Activated B cell treated with CpG ODN at 0.5 μM for 24 hours (primary cell): Measurements from ENCODE around the gene FAH. TPM values are rescaled to one million over a fixed set of nuclear protein-coding genes. Genes with fewer than 3 reads are reported as not detected.

Source experiments
- ATAC-seq: fragments of 200-7000 bp; cut with Tn5 transposase; one replicate; pipeline ENCODE4 v1.10.0; 2021; ENCODE audit warnings: low read depth, mild to moderate bottlenecking, moderate library complexity
- CTCF ChIA-PET: fragments of 350-600 bp; sonication (Branson Sonifier 250); formaldehyde crosslinking; loops from one replicate; lab custom pipeline; 2021; ENCODE audit warnings: antibody characterized with exemption; lab: Charles Lee
- POLR2A ChIA-PET: fragments of 350-600 bp; sonication (Branson Sonifier 250); formaldehyde crosslinking; loops from one replicate; lab custom pipeline; 2021; ENCODE audit warnings: antibody characterized with exemption; lab: Charles Lee
- DNase-seq: peaks from one replicate; pipeline ENCODE4 v3.0.0; 2022
- H3K27ac Mint-ChIP-seq: one replicate; pipeline ENCODE4 v1.8.0; 2020; ENCODE audit warnings: mixed read lengths
- H3K27me3 Mint-ChIP-seq: one replicate; pipeline ENCODE4 v1.8.0; 2021; ENCODE audit warnings: mixed read lengths
- H3K36me3 Mint-ChIP-seq: one replicate; pipeline ENCODE4 v1.8.0; 2021; ENCODE audit warnings: low read depth, mixed read lengths
- H3K4me1 Mint-ChIP-seq: one replicate; pipeline ENCODE4 v1.8.0; 2021; ENCODE audit warnings: mixed read lengths
- H3K4me3 Mint-ChIP-seq: one replicate; pipeline ENCODE4 v1.8.0; 2020; ENCODE audit warnings: mild to moderate bottlenecking, mixed read lengths
- H3K9me3 Mint-ChIP-seq: one replicate; pipeline ENCODE4 v1.8.0; 2020; ENCODE audit warnings: mixed read lengths
- intact Hi-C: fragments of 100-400 bp; cut with micrococcal nuclease; formaldehyde crosslinking; loops from one replicate; pipeline ENCODE4 v1.15.1; 2024
- total RNA-seq: library from RNA; stranded (reverse); gene quantifications from 2 replicates; pipeline ENCODE4 v1.2.3, GENCODE V29; 2022
- TF ChIP-seq, protein P1 (sequence below): fragments of 200-600 bp; IDR thresholded peaks from one replicate; pipeline ENCODE4 v1.8.0; 2022; ENCODE audit warnings: antibody characterized with exemption, mild to moderate bottlenecking

FAH gene
- total RNA-seq, 1 donor from 2014 or later, result 8.6 TPM

DNA sequence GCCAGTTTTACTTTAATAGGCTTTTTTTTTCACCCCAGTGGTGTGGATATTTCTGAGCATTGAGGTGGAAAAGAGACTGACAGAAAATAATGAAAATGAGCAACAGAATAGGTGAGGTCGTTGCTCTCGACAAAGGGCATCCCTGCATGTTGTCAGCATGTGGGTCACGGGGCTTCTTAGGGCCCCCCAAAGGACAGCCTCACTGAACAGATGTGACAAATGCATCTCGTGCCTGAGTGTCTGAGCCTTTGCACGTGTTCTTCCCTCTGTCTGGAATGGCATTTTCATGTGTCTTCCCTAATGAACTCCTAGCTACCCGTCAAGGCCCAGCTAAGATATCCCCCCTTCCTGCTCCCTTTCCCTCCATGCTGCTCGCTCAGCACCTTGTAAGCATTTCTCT lies 31.8 kb downstream of the FAH start:
- ATAC-seq, result no peak
- intact Hi-C loops, result no loop called here
- no peak for DNase-seq
- Mint-ChIP-seq H3K27ac (no peak overlapping the region), H3K9me3 (peaks cover 5% of the 10 kb centered on the region), H3K4me3 (no peak overlapping the region), H3K27me3 (no peaks in the 10 kb centered on the region), H3K4me1 (no peaks in the 10 kb centered on the region), H3K36me3 (peaks cover 10% of the 10 kb centered on the region)
- POLR2A ChIA-PET, result no interaction called here
- CTCF ChIA-PET, result no interaction called here
- TF ChIP-seq, protein P1, sequence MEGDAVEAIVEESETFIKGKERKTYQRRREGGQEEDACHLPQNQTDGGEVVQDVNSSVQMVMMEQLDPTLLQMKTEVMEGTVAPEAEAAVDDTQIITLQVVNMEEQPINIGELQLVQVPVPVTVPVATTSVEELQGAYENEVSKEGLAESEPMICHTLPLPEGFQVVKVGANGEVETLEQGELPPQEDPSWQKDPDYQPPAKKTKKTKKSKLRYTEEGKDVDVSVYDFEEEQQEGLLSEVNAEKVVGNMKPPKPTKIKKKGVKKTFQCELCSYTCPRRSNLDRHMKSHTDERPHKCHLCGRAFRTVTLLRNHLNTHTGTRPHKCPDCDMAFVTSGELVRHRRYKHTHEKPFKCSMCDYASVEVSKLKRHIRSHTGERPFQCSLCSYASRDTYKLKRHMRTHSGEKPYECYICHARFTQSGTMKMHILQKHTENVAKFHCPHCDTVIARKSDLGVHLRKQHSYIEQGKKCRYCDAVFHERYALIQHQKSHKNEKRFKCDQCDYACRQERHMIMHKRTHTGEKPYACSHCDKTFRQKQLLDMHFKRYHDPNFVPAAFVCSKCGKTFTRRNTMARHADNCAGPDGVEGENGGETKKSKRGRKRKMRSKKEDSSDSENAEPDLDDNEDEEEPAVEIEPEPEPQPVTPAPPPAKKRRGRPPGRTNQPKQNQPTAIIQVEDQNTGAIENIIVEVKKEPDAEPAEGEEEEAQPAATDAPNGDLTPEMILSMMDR, result no peak

DNA sequence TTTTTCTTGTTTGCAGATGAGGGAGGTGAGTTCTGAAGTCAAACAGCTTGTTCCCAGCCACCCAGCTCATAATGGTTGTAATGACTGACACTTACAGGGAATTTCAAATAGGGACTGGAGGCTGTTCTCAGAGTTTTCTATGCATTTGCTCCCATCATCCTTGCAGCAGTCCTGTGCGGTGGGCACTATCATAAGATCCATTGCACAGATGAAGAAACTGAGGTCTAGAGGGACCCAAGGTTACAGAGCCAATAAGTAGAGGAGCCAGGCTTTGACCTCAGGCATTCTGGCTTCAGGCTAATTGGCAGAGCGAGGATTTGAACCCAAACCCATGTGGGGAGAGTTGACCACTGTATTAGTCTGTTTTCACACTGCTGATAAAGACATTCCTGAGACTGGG lies 32.4 kb downstream of the FAH start:
- intact Hi-C loops, result no loop called here
- peaks cover 5% of the 10 kb centered on the region for H3K9me3 Mint-ChIP-seq
- H3K4me3 Mint-ChIP-seq, result no peak overlapping the region
- ChIA-PET CTCF (no interaction called here), POLR2A (no interaction called here)
- peaks cover 8% of the 10 kb centered on the region for H3K36me3 Mint-ChIP-seq
- TF ChIP-seq, protein P1, result no peak
- H3K4me1 Mint-ChIP-seq, result no peaks in the 10 kb centered on the region
- no peak for DNase-seq
- H3K27ac Mint-ChIP-seq, result no peak overlapping the region
- H3K27me3 Mint-ChIP-seq, result no peaks in the 10 kb centered on the region
- no peak for ATAC-seq

GRCh38 chr15:80186066-80186465 lies 33.3 kb downstream of the FAH start:
- CTCF ChIA-PET, result no interaction called here
- Mint-ChIP-seq H3K36me3 (peaks cover 8% of the 10 kb centered on the region), H3K4me3 (no peak overlapping the region), H3K9me3 (peaks cover 5% of the 10 kb centered on the region), H3K4me1 (no peaks in the 10 kb centered on the region), H3K27me3 (no peaks in the 10 kb centered on the region), H3K27ac (no peak overlapping the region)
- TF ChIP-seq, protein P1, result no peak
- no peak for DNase-seq
- ATAC-seq, result no peak
- intact Hi-C loops, result no loop called here
- POLR2A ChIA-PET, result no interaction called here

GRCh38 chr15:80186597-80186996 lies 33.8 kb downstream of the FAH start:
- Mint-ChIP-seq H3K4me1 (no peaks in the 10 kb centered on the region), H3K9me3 (peaks cover 5% of the 10 kb centered on the region), H3K36me3 (peaks cover 8% of the 10 kb centered on the region), H3K27me3 (no peaks in the 10 kb centered on the region), H3K27ac (no peak overlapping the region), H3K4me3 (no peak overlapping the region)
- DNase-seq (no peak), ATAC-seq (no peak)
- CTCF ChIA-PET, result no interaction called here
- TF ChIP-seq, protein P1, result no peak
- intact Hi-C loops, result no loop called here
- POLR2A ChIA-PET, result no interaction called here

DNA sequence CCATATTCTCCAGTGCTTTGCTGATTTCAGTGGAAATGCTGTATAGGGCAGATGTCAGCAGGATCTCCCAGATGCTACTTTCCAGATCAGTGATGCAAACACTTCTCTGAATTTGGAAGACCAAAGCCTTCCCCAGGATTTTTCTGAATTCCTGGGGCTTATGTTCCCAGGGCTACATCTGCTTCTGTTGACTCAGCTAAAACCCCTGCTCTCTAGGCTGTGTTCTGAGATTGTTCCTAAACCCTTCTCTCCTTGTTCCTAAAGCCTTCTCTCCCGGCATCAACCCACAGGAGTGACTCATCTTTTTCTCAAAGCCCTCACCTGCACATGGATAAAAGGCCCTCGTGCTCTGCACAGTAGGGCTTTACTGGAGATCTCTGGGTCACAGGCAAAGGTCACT lies 35.5 kb downstream of the FAH start:
- Mint-ChIP-seq H3K9me3 (peaks cover 5% of the 10 kb centered on the region), H3K4me3 (no peak overlapping the region), H3K27ac (no peak overlapping the region), H3K4me1 (no peaks in the 10 kb centered on the region), H3K36me3 (peaks cover 8% of the 10 kb centered on the region), H3K27me3 (no peaks in the 10 kb centered on the region)
- TF ChIP-seq, protein P1, result no peak
- POLR2A ChIA-PET, result no interaction called here
- CTCF ChIA-PET, result no interaction called here
- ATAC-seq (no peak), DNase-seq (no peak)
- intact Hi-C loops, result no loop called here
